Measurements from ENCODE around the gene DNAI1. TPM values are rescaled to one million over a fixed set of nuclear protein-coding genes. Genes with fewer than 3 reads are reported as not detected.
A peak's percentile ranks its signal among the peaks of the same experiment; 100 is the strongest.

Gene DNAI1
- total RNA-seq, 1 donor from 2014 or later = 1.8 TPM

DNA sequence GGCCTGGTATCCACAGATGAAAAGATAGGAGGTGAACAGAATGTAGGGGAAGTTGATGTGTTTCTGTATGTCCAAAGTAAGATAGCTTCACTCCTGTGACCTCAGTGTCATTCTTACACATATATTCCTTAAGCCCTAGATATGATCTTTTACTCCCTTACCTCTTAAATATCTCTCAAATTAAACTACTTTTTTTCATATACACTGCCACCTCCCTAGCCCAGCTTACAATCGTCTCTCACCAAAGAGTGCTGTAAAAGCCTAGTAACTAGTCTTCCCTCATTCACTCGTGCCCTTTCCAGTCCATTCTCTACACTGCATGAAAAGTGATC, 5.3 kb downstream of the DNAI1 start:
- no peak overlapping the region for H3K27ac ChIP-seq (ENCODE audit: low read depth, low read length)
- Mint-ChIP-seq H3K9me3 (ENCODE audit: unreplicated experiment) (no peaks in the 10 kb centered on the region), H3K27me3 (ENCODE audit: low read depth, unreplicated experiment) (no peaks in the 10 kb centered on the region), H3K4me1 (ENCODE audit: low read depth, unreplicated experiment) (peaks cover 24% of the 10 kb centered on the region), H3K27ac (ENCODE audit: unreplicated experiment) (no peak overlapping the region), H3K4me3 (ENCODE audit: unreplicated experiment) (no peak overlapping the region), H3K36me3 (ENCODE audit: low read depth, unreplicated experiment) (no peaks in the 10 kb centered on the region)
- H3K9me3 ChIP-seq (ENCODE audit: insufficient read depth, low read depth, low read length) = no peaks in the 10 kb centered on the region
- H2AFZ ChIP-seq (ENCODE audit: low read depth, low read length) = no peak overlapping the region
- DNase-seq (ENCODE audit: low read depth) (no peak), FAIRE-seq (peak; percentile 62)
- H3K27me3 ChIP-seq (ENCODE audit: insufficient read depth, low read length) = peaks cover 21% of the 10 kb centered on the region
- H3K9ac ChIP-seq (ENCODE audit: low read length) = no peak overlapping the region
- TF ChIP-seq, protein P1, sequence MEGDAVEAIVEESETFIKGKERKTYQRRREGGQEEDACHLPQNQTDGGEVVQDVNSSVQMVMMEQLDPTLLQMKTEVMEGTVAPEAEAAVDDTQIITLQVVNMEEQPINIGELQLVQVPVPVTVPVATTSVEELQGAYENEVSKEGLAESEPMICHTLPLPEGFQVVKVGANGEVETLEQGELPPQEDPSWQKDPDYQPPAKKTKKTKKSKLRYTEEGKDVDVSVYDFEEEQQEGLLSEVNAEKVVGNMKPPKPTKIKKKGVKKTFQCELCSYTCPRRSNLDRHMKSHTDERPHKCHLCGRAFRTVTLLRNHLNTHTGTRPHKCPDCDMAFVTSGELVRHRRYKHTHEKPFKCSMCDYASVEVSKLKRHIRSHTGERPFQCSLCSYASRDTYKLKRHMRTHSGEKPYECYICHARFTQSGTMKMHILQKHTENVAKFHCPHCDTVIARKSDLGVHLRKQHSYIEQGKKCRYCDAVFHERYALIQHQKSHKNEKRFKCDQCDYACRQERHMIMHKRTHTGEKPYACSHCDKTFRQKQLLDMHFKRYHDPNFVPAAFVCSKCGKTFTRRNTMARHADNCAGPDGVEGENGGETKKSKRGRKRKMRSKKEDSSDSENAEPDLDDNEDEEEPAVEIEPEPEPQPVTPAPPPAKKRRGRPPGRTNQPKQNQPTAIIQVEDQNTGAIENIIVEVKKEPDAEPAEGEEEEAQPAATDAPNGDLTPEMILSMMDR (IDR thresholded peaks at IDR 0.05; ENCODE audit: insufficient read depth, low read depth, low read length) = no peak
- no peak for TF ChIP-seq EZH2 (IDR thresholded peaks at IDR 0.05; ENCODE audit: insufficient read depth, low read length)
- H3K4me2 ChIP-seq (ENCODE audit: low read length) = no peak overlapping the region
- no peak overlapping the region for H3K4me3 ChIP-seq (ENCODE audit: insufficient read depth, low read depth, low read length)
- H3K36me3 ChIP-seq (ENCODE audit: insufficient read depth, low read length) = no peaks in the 10 kb centered on the region
- peaks cover 12% of the 10 kb centered on the region for H3K4me1 ChIP-seq (ENCODE audit: insufficient read depth, low read length)
- H3K79me2 ChIP-seq (ENCODE audit: insufficient read depth, low read length) = no peaks in the 10 kb centered on the region
- H4K20me1 ChIP-seq (ENCODE audit: insufficient read depth, low read length) = no peaks in the 10 kb centered on the region

DNA sequence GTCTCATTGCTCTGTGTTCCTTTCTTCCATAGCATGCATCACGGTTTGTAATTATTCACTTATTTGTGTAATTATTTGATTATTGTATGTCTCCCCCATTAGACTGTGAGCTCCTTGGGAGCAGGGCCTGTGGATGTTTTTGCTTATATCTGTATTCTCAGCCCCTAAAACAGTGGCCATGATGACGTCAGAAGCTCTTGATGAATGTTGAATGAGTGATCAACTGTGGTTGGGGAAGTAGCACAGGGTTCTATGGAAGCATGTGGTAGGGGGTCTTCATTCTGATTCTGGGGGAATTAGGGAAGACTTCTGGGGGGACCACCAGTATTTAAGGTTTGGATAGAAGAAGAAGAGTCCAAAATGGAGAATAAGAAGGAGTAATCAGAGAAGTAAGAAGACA, 6.0 kb downstream of the DNAI1 start:
- no peak for FAIRE-seq
- Mint-ChIP-seq H3K4me1 (ENCODE audit: low read depth, unreplicated experiment) (peaks cover 18% of the 10 kb centered on the region), H3K4me3 (ENCODE audit: unreplicated experiment) (no peak overlapping the region), H3K36me3 (ENCODE audit: low read depth, unreplicated experiment) (no peaks in the 10 kb centered on the region), H3K27me3 (ENCODE audit: low read depth, unreplicated experiment) (no peaks in the 10 kb centered on the region), H3K27ac (ENCODE audit: unreplicated experiment) (no peak overlapping the region), H3K9me3 (ENCODE audit: unreplicated experiment) (no peaks in the 10 kb centered on the region)
- no peak overlapping the region for H3K27ac ChIP-seq (ENCODE audit: low read depth, low read length)
- no peak overlapping the region for H2AFZ ChIP-seq (ENCODE audit: low read depth, low read length)
- no peak overlapping the region for H3K4me2 ChIP-seq (ENCODE audit: low read length)
- TF ChIP-seq EZH2 (IDR thresholded peaks at IDR 0.05; ENCODE audit: insufficient read depth, low read length) = no peak
- TF ChIP-seq, protein P1 (IDR thresholded peaks at IDR 0.05; ENCODE audit: insufficient read depth, low read depth, low read length) = no peak
- no peaks in the 10 kb centered on the region for H3K9me3 ChIP-seq (ENCODE audit: insufficient read depth, low read depth, low read length)
- no peaks in the 10 kb centered on the region for H4K20me1 ChIP-seq (ENCODE audit: insufficient read depth, low read length)
- H3K79me2 ChIP-seq (ENCODE audit: insufficient read depth, low read length) = no peaks in the 10 kb centered on the region
- no peak overlapping the region for H3K4me3 ChIP-seq (ENCODE audit: insufficient read depth, low read depth, low read length)
- no peak overlapping the region for H3K9ac ChIP-seq (ENCODE audit: low read length)
- no peak for DNase-seq (ENCODE audit: low read depth)
- peaks cover 7% of the 10 kb centered on the region for H3K4me1 ChIP-seq (ENCODE audit: insufficient read depth, low read length)
- no peaks in the 10 kb centered on the region for H3K36me3 ChIP-seq (ENCODE audit: insufficient read depth, low read length)
- peaks cover 21% of the 10 kb centered on the region for H3K27me3 ChIP-seq (ENCODE audit: insufficient read depth, low read length)

DNA sequence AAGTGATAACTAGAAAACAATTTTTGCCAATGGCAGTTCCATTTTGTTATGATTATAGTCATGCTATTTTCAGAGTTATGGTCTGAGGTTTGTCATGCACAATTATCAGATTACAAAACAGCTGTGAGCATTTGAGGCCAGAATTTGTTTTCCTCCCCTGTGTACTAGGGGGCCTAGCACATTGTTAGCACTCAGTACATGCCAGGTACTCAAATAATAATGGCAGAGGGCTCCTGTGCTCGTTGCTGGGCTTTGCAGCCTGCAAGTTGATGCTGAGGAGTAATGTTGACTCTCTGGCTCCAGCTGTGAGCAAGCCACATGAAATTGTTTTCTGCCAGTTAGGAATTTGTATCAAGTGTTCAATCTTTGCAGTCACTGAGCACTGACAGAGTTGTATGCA, 6.9 kb downstream of the DNAI1 start:
- Histone ChIP-seq H3K4me1 (ENCODE audit: insufficient read depth, low read length) (peaks cover 7% of the 10 kb centered on the region), H2AFZ (ENCODE audit: low read depth, low read length) (no peak overlapping the region), H3K4me3 (ENCODE audit: insufficient read depth, low read depth, low read length) (no peak overlapping the region), H4K20me1 (ENCODE audit: insufficient read depth, low read length) (no peaks in the 10 kb centered on the region), H3K27me3 (ENCODE audit: insufficient read depth, low read length) (peaks cover 21% of the 10 kb centered on the region), H3K9ac (ENCODE audit: low read length) (no peak overlapping the region), H3K36me3 (ENCODE audit: insufficient read depth, low read length) (no peaks in the 10 kb centered on the region), H3K4me2 (ENCODE audit: low read length) (no peak overlapping the region), H3K27ac (ENCODE audit: low read depth, low read length) (no peak overlapping the region), H3K79me2 (ENCODE audit: insufficient read depth, low read length) (no peaks in the 10 kb centered on the region), H3K9me3 (ENCODE audit: insufficient read depth, low read depth, low read length) (no peaks in the 10 kb centered on the region)
- H3K9me3 Mint-ChIP-seq (ENCODE audit: unreplicated experiment) = no peaks in the 10 kb centered on the region
- H3K27ac Mint-ChIP-seq (ENCODE audit: unreplicated experiment) = no peak overlapping the region
- FAIRE-seq (no peak), DNase-seq (ENCODE audit: low read depth) (no peak)
- TF ChIP-seq EZH2 (IDR thresholded peaks at IDR 0.05; ENCODE audit: insufficient read depth, low read length) = no peak
- TF ChIP-seq, protein P1 (IDR thresholded peaks at IDR 0.05; ENCODE audit: insufficient read depth, low read depth, low read length) = no peak
- H3K4me3 Mint-ChIP-seq (ENCODE audit: unreplicated experiment) = no peak overlapping the region
- H3K4me1 Mint-ChIP-seq (ENCODE audit: low read depth, unreplicated experiment) = peaks cover 10% of the 10 kb centered on the region
- H3K36me3 Mint-ChIP-seq (ENCODE audit: low read depth, unreplicated experiment) = no peaks in the 10 kb centered on the region
- no peaks in the 10 kb centered on the region for H3K27me3 Mint-ChIP-seq (ENCODE audit: low read depth, unreplicated experiment)

All from astrocyte (in vitro differentiated cells and primary cell).